Nephron (organoid): ENCODE measurements around the gene TSC2.
A peak's percentile ranks its signal among the peaks of the same experiment; 100 is the strongest.

Experiments used
- H3K27ac Mint-ChIP-seq, 3 experiments: 2 replicates each; pipeline ENCODE4 v1.8.0; 2020; ENCODE audit warnings: mixed read lengths in 3 of 3, mild to moderate bottlenecking in 2 of 3, moderate library complexity in 1 of 3
- H3K27me3 Mint-ChIP-seq: 2 replicates; pipeline ENCODE4 v1.8.0; 2021; ENCODE audit warnings: low read depth, mild to moderate bottlenecking, moderate library complexity, mixed read lengths
- H3K36me3 Mint-ChIP-seq: 2 replicates; pipeline ENCODE4 v1.8.0; 2020; ENCODE audit warnings: low read depth, mixed read lengths
- H3K4me1 Mint-ChIP-seq: 2 replicates; pipeline ENCODE4 v1.8.0; 2020; ENCODE audit warnings: mixed read lengths
- H3K4me3 Mint-ChIP-seq, 3 experiments: 2 replicates each; pipeline ENCODE4 v1.8.0; 2020; ENCODE audit warnings: mild to moderate bottlenecking in 3 of 3, mixed read lengths in 3 of 3, moderate library complexity in 2 of 3
- H3K9me3 Mint-ChIP-seq: 2 replicates; pipeline ENCODE4 v1.8.0; 2020; ENCODE audit warnings: mixed read lengths
- TF ChIP-seq, protein P1 (sequence below), 3 experiments: fragments of 200-600 bp; sonication (generic); IDR thresholded peaks; one replicate each; pipeline ENCODE4 v1.5.0; 2021; ENCODE audit warnings: antibody characterized with exemption in 3 of 3; ENCODE audit not compliant: unreplicated experiment in 3 of 3

TSC2 gene

DNA sequence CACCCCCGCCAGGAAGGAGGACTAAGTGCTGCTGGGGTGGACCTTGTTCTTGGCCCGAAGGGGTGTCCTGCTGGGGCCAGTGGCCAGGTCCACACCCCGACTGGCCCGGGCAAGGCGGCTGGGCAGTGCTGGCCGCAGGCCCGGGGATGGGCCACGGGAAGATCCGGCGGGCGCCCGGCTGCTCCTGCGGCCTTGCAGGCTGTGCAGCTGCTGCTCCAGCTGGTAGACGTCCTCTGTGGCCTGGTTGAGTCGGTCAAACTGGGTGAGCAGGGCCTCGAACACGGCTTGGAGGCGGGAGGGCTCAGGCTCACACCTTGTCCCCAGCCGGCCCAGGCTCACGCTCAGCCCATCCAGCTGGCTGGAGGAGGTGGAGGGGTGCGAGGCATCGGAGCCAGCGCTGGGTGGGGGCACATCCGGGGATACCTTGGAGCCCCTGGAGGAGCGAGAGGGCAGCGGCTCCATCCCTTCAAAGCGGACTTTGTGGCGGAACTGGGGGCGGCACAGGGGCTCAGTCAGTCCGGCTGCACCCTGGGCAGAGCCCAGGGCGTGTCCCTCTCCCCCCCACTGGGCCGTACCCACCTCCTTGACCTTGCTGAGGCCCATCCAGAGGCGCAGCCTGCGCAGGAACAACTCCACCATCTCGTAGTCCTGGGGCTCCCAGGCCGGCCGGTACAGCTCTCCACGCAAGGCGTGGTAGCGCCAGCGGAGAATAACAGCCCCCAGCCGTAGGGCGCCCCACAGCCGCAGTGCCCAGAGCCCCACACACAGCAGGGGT is 42.1 kb downstream of the TSC2 start:
- H3K4me3 Mint-ChIP-seq = peak overlapping the region in 1 of 3 experiments; percentile 49
- H3K9me3 Mint-ChIP-seq = no peaks in the 10 kb centered on the region
- TF ChIP-seq, protein P1, sequence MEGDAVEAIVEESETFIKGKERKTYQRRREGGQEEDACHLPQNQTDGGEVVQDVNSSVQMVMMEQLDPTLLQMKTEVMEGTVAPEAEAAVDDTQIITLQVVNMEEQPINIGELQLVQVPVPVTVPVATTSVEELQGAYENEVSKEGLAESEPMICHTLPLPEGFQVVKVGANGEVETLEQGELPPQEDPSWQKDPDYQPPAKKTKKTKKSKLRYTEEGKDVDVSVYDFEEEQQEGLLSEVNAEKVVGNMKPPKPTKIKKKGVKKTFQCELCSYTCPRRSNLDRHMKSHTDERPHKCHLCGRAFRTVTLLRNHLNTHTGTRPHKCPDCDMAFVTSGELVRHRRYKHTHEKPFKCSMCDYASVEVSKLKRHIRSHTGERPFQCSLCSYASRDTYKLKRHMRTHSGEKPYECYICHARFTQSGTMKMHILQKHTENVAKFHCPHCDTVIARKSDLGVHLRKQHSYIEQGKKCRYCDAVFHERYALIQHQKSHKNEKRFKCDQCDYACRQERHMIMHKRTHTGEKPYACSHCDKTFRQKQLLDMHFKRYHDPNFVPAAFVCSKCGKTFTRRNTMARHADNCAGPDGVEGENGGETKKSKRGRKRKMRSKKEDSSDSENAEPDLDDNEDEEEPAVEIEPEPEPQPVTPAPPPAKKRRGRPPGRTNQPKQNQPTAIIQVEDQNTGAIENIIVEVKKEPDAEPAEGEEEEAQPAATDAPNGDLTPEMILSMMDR (IDR thresholded peaks at IDR 0.05; ENCODE audit: unreplicated experiment in 3 of 3) = no peak
- no peaks in the 10 kb centered on the region for H3K4me1 Mint-ChIP-seq
- no peaks in the 10 kb centered on the region for H3K27me3 Mint-ChIP-seq
- peaks cover 5% of the 10 kb centered on the region for H3K36me3 Mint-ChIP-seq
- H3K27ac Mint-ChIP-seq = no peak overlapping the region

DNA sequence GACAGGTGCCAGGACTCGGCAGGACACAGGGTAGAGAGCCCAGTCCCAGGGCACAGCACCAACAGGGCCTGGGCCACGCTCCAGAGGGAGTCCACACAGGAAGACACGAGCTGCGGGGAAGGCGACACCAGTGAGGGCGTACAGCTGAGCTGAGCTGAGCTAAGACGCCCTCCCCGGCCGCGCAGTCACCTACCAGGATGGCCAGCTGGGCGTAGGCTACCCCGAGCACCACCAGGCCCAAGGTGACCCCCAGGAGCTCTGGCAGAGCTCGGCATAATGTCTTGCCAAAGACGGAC is 42.6 kb downstream of the TSC2 start:
- Mint-ChIP-seq H3K4me3 (peak overlapping the region in 1 of 3 experiments; percentile 49), H3K27ac (no peak overlapping the region), H3K27me3 (no peaks in the 10 kb centered on the region), H3K36me3 (peaks cover 8% of the 10 kb centered on the region), H3K4me1 (no peaks in the 10 kb centered on the region), H3K9me3 (no peaks in the 10 kb centered on the region)
- TF ChIP-seq, protein P1 (IDR thresholded peaks at IDR 0.05; ENCODE audit: unreplicated experiment in 3 of 3) = no peak

DNA sequence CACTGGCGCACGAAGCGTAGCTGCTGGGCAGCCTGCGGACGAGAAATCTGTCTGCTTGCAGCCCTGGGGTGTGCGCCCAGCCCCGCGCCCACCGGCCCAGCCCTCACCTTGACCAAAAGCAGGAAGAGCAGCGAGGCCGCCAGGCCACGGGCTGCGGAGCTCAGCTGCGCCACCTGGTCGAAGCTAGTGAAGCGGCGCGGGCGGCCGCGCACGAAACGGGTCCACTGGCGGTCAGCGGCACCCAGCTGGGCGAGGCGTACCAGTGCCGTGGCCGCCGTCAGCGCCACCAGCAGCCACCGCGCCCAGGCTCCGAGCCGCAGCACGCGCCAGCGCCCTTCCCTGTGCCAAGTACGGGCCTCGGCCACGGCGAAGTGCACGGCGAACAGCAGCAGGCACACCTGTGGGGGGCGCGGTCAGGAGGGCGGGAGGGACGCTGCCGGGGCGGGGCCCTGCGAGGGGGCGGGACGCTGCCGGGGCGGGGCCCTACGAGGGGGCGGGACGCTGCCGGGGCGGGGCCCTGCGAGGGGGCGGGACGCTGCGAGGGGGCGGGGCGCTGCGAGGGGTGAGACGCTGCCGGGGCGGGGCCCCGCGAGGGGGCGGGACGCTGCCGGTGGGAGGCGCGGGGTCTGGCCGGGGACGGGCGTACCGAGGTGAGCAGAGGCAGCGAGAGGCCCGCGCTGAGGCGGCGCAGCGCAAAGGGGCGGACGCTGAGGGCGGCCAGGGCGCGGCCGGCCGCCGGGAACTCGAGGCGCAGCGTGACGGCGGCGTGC is 43.2 kb downstream of the TSC2 start:
- Mint-ChIP-seq H3K27me3 (no peaks in the 10 kb centered on the region), H3K9me3 (no peaks in the 10 kb centered on the region), H3K4me3 (peak overlapping the region in 1 of 3 experiments; percentile 49), H3K4me1 (no peaks in the 10 kb centered on the region), H3K36me3 (peaks cover 13% of the 10 kb centered on the region), H3K27ac (no peak overlapping the region)
- TF ChIP-seq, protein P1 (IDR thresholded peaks at IDR 0.05; ENCODE audit: unreplicated experiment in 3 of 3) = peak; percentile 16 to 57 (median 31)

DNA sequence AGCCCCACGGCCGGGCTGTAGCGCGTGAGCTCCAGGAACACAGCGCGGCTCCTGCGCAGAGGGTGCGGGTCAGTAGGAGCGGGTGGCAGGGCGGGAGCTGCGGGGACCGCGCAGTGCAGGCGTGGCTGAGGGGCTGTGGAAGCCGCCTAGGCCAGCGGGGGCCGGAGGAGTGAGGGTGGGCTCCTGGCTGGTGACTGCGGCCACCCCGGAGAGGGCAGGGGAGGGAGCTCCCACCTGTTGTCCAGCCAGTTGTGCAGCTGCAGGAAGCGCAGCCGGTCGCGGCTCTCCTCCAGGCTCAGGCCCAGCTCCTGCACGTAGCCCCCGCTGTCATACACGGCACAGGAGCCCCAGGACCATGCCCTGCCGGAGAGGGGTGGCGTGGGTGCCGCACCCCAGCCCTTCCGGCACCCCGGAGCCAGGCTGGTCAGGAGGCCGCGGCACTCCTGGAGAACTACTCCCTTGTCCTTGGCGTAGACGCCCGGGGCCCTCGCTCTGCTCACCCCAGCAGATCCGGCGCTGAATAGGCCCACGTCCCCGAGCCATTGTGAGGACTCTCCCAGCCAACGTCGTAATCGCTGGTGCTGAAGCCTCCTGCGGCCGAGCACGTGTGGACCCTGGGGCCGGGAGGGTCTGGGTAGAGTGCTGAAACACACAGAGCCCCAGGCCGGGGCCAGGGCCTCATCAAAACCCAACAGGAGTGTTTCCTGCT is 43.9 kb downstream of the TSC2 start:
- Mint-ChIP-seq H3K27me3 (no peaks in the 10 kb centered on the region), H3K4me1 (no peaks in the 10 kb centered on the region), H3K36me3 (peaks cover 20% of the 10 kb centered on the region), H3K9me3 (no peaks in the 10 kb centered on the region), H3K27ac (no peak overlapping the region), H3K4me3 (peak overlapping the region in 1 of 3 experiments; percentile 13)
- TF ChIP-seq, protein P1 (IDR thresholded peaks at IDR 0.05; ENCODE audit: unreplicated experiment in 3 of 3) = no peak

DNA sequence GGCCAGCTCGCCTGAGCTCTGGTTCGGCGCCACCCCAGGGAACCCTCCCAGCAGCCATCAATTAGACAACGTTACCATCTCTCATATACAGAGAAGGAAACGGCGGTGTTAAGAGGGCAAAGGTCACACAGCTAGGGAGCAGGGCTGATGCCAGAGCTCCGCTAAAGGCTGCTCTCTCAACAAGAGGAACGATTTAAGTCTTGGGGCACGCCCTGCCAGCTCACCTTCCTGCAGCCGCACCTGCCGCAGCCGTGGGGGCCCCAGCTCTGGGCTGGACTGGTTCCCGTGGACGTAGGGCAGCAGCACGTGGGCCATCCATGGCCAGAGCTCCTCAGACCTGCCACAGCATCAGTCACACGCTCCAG is 44.5 kb downstream of the TSC2 start:
- Mint-ChIP-seq H3K36me3 (peaks cover 23% of the 10 kb centered on the region), H3K4me1 (no peaks in the 10 kb centered on the region), H3K27ac (no peak overlapping the region), H3K9me3 (no peaks in the 10 kb centered on the region), H3K27me3 (no peaks in the 10 kb centered on the region), H3K4me3 (no peak overlapping the region)
- TF ChIP-seq, protein P1 (IDR thresholded peaks at IDR 0.05; ENCODE audit: unreplicated experiment in 3 of 3) = no peak
